Endothelial cell of umbilical vein (primary cell): ENCODE data around the gene VARS1. TPM values are rescaled to one million over a fixed set of nuclear protein-coding genes. Genes with fewer than 3 reads are reported as not detected.
"Not testable (repeated sequence)": the region's sequence is repeated elsewhere in the genome, so short reads cannot be mapped to it uniquely, and the experiment has no call there.

Experiments used
- BruUV-seq: library from RNA; stranded (reverse); fragments of 400-500 nt; replicated peaks from 2 replicates; lab custom pipeline; 2021; lab: Mats Ljungman, UMichigan
- CTCF ChIA-PET: fragments of 300-600, 350-600 bp; sonication (Branson Sonifier 250); formaldehyde crosslinking; loops from one replicate; lab custom pipeline; 2021; ENCODE audit warnings: antibody characterized with exemption, inconsistent platforms; lab: Charles Lee
- POLR2A ChIA-PET: fragments of 300-600, 350-600 bp; sonication (Branson Sonifier 250); formaldehyde crosslinking; loops from one replicate; lab custom pipeline; 2021; ENCODE audit warnings: antibody characterized with exemption, inconsistent platforms; lab: Charles Lee
- DNase-seq: peaks from one replicate; pipeline ENCODE4 v3.0.0-alpha.2; 2011; ENCODE audit warnings: low read depth, low spot score
- FAIRE-seq: peaks from 2 replicates; lab custom pipeline; 2011; peaks lifted over from hg19 to GRCh38; lab: Jason Lieb, UNC
- H2AFZ ChIP-seq: 2 replicates; pipeline ENCODE4 v1.6.0; 2012; ENCODE audit warnings: low read depth, low read length, control low read depth, inconsistent platforms
- H3K27ac ChIP-seq: 2 replicates; pipeline ENCODE4 v1.5.1; 2011; ENCODE audit warnings: low read depth, mild to moderate bottlenecking, control low read depth, low read length, moderate library complexity; ENCODE audit not compliant: insufficient read depth
- H3K27me3 ChIP-seq, 2 experiments: 2 replicates each; pipeline versions ENCODE4 v1.6.0 to v1.6.1; 2011; ENCODE audit warnings: low read length in 2 of 2, mixed read lengths in 1 of 2; ENCODE audit not compliant: control insufficient read depth in 2 of 2, insufficient read depth in 2 of 2
- H3K36me3 ChIP-seq, 2 experiments: 2 replicates in 1 of 2; 3 replicates in 1 of 2; pipeline ENCODE4 v1.5.1; 2011; ENCODE audit warnings: low read length in 2 of 2, mild to moderate bottlenecking in 1 of 2, moderate library complexity in 1 of 2; ENCODE audit not compliant: control insufficient read depth in 2 of 2, insufficient read depth in 2 of 2; ENCODE audit errors: extremely low read depth in 1 of 2
- H3K4me1 ChIP-seq: 3 replicates; pipeline ENCODE4 v1.5.1; 2011; ENCODE audit warnings: mild to moderate bottlenecking, low read length; ENCODE audit not compliant: control insufficient read depth, insufficient read depth; ENCODE audit errors: extremely low read depth
- H3K4me2 ChIP-seq: 2 replicates; pipeline ENCODE4 v1.6.1; 2011; ENCODE audit warnings: low read length, control low read depth, mixed read lengths; ENCODE audit not compliant: insufficient read depth
- H3K4me3 ChIP-seq, 3 experiments: fragments of 200-600 bp in 1 of 3; sonication (generic), shearing (Covaris generic) in 1 of 3; replicated peaks in 1 of 3; 2 replicates each; pipeline ENCODE4 v1.5.1; 2011 to 2016; ENCODE audit warnings: control low read depth in 3 of 3, low read length in 3 of 3, mild to moderate bottlenecking in 2 of 3, inconsistent platforms in 1 of 3, low read depth in 1 of 3, moderate library complexity in 1 of 3; ENCODE audit not compliant: insufficient read depth in 1 of 3
- H3K79me2 ChIP-seq: 2 replicates; pipeline ENCODE4 v1.6.0; 2012; ENCODE audit warnings: low read length, inconsistent platforms; ENCODE audit not compliant: control insufficient read depth, insufficient read depth
- H3K9ac ChIP-seq: replicated peaks from 2 replicates; pipeline ENCODE3; 2011; ENCODE audit warnings: low read length, control low read depth; ENCODE audit not compliant: insufficient read depth; ENCODE audit errors: extremely low read depth
- H3K9me1 ChIP-seq: replicated peaks from 3 replicates; pipeline ENCODE4 v1.6.0; 2011; ENCODE audit warnings: mild to moderate bottlenecking, low read length; ENCODE audit not compliant: control insufficient read depth, insufficient read depth; ENCODE audit errors: extremely low read depth
- H3K9me3 ChIP-seq: replicated peaks from 2 replicates; pipeline ENCODE4 v1.5.1; 2012; ENCODE audit warnings: low read length, inconsistent platforms; ENCODE audit not compliant: control insufficient read depth, insufficient read depth
- H4K20me1 ChIP-seq: replicated peaks from 2 replicates; pipeline ENCODE3; 2011; ENCODE audit warnings: mild to moderate bottlenecking, low read length; ENCODE audit not compliant: control insufficient read depth, insufficient read depth; ENCODE audit errors: extremely low read depth
- EZH2 ChIP-seq: IDR thresholded peaks from 2 replicates; pipeline ENCODE4 v1.6.1; 2012; ENCODE audit warnings: borderline replicate concordance, low read depth, mild to moderate bottlenecking, moderate library complexity, low read length, inconsistent platforms; ENCODE audit not compliant: severe bottlenecking
- FOS ChIP-seq: IDR thresholded peaks from 2 replicates; pipeline ENCODE4 v1.6.1; 2011; ENCODE audit warnings: mild to moderate bottlenecking, low read length, moderate library complexity, borderline replicate concordance; ENCODE audit not compliant: insufficient read depth
- GATA2 ChIP-seq: IDR thresholded peaks from 2 replicates; pipeline ENCODE4 v1.7.0; 2011; ENCODE audit warnings: low read depth, mild to moderate bottlenecking, moderate library complexity, mixed read lengths, low read length; ENCODE audit not compliant: insufficient read length, insufficient read depth
- JUN ChIP-seq: IDR thresholded peaks from 2 replicates; pipeline ENCODE4 v1.6.1; 2011; ENCODE audit warnings: borderline replicate concordance, low read depth; ENCODE audit not compliant: insufficient read length, insufficient read depth
- POLR2A ChIP-seq: IDR thresholded peaks from 2 replicates; pipeline ENCODE4 v1.6.1; 2012; ENCODE audit warnings: low read depth, mild to moderate bottlenecking, control low read depth, low read length
- POLR2AphosphoS5 ChIP-seq: IDR thresholded peaks from 2 replicates; pipeline ENCODE4 v1.6.1; 2012; ENCODE audit warnings: low read depth, mild to moderate bottlenecking, control low read depth, low read length, moderate library complexity; ENCODE audit not compliant: insufficient read depth
- dilution Hi-C: fragments of 300-500 bp; cut with MboI; formaldehyde crosslinking; loops from one replicate; pipeline ENCODE4 v1.15.0; 2019; ENCODE audit warnings: low sequenced_read_pairs; ENCODE audit not compliant: extremely low pct_ligation_motif_present
- intact Hi-C: fragments of 100-400 bp; cut with micrococcal nuclease; formaldehyde crosslinking; loops from one replicate; pipeline ENCODE4 v1.10.0; 2022
- polyA plus RNA-seq, 4 experiments: library from polyadenylated mRNA; depleted of rRNA in 3 of 4; stranded (reverse) in 3 of 4; unstranded in 1 of 4; fragments of >200 nt; gene quantifications; 2 replicates each; pipeline versions ENCODE4 v1.2.1 to v1.2.3, GENCODE V29; 2011 to 2012; ENCODE audit warnings: missing spikeins in 1 of 4
- total RNA-seq: library from RNA; stranded (reverse); gene quantifications from 2 replicates; pipeline ENCODE4 v1.2.3, GENCODE V29; 2021
- TF ChIP-seq, protein P1 (sequence below), 2 donors: IDR thresholded peaks; 1 replicate in 1 of 2; 2 replicates in 1 of 2; pipeline ENCODE4 v1.5.1; 2011; ENCODE audit warnings: low read length in 2 of 2, mild to moderate bottlenecking in 2 of 2, moderate library complexity in 2 of 2, control low read depth in 1 of 2, inconsistent platforms in 1 of 2, low read depth in 1 of 2; ENCODE audit not compliant: insufficient read depth in 1 of 2; ENCODE audit errors: extremely low read depth in 1 of 2
- TF ChIP-seq, protein P2 (sequence below): IDR thresholded peaks from 2 replicates; pipeline ENCODE4 v1.6.1; 2011; ENCODE audit not compliant: insufficient read depth, insufficient read length

VARS1 gene
- total and polyA plus RNA-seq, 2 donors (not counting 3 experiments of a cell fraction or from before 2014, with no cell fraction given) = 37.4 to 121 TPM

DNA sequence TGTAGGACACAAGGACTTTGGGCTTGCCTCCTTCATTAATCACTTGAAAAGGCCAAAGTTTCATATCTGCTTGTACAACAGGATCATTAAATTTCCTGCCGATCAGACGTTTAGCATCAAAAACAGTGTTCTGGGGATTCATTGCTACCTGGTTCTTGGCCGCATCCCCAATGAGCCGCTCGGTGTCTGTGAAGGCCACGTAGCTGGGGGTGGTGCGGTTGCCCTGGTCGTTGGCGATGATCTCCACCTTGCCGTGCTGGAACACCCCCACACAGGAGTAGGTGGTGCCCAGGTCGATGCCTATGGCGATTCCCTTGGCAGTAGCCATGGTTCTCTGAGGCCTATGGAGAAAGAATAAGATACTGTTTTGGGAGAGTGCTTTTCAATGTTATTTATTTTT is 16.1 kb upstream of the VARS1 start:
- ChIA-PET POLR2A (no interaction called here), CTCF (interaction anchor here (1.4 kb wide), 1 partner anchor 19 kb away, joined by 4 read pairs; no protein-coding TSS in a partner anchor)
- Histone ChIP-seq H3K36me3 (no peaks in the 10 kb centered on the region), H3K9me1 (no peaks in the 10 kb centered on the region), H3K27me3 (no peaks in the 10 kb centered on the region), H3K9me3 (no peaks in the 10 kb centered on the region), H4K20me1 (no peaks in the 10 kb centered on the region), H3K4me2 (no peak overlapping the region), H3K4me1 (peaks cover 13% of the 10 kb centered on the region), H2AFZ (no peak overlapping the region), H3K4me3 (no peak overlapping the region), H3K9ac (no peak overlapping the region), H3K79me2 (peaks cover 3% of the 10 kb centered on the region), H3K27ac (no peak overlapping the region)
- no peak for FAIRE-seq
- BruUV-seq = no TSS peak
- DNase-seq = no peak
- intact Hi-C loops = no loop called here
- TF ChIP-seq JUN = no peak
- TF ChIP-seq, protein P1, sequence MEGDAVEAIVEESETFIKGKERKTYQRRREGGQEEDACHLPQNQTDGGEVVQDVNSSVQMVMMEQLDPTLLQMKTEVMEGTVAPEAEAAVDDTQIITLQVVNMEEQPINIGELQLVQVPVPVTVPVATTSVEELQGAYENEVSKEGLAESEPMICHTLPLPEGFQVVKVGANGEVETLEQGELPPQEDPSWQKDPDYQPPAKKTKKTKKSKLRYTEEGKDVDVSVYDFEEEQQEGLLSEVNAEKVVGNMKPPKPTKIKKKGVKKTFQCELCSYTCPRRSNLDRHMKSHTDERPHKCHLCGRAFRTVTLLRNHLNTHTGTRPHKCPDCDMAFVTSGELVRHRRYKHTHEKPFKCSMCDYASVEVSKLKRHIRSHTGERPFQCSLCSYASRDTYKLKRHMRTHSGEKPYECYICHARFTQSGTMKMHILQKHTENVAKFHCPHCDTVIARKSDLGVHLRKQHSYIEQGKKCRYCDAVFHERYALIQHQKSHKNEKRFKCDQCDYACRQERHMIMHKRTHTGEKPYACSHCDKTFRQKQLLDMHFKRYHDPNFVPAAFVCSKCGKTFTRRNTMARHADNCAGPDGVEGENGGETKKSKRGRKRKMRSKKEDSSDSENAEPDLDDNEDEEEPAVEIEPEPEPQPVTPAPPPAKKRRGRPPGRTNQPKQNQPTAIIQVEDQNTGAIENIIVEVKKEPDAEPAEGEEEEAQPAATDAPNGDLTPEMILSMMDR (IDR thresholded peaks at IDR 0.05; ENCODE audit: extremely low read depth in 1 of 2, insufficient read depth in 1 of 2, low read depth in 1 of 2, low read length in 2 of 2) = no peak
- no peak for TF ChIP-seq FOS
- TF ChIP-seq POLR2A = no peak
- TF ChIP-seq GATA2 = no peak
- TF ChIP-seq POLR2AphosphoS5 = no peak
- TF ChIP-seq, protein P2, sequence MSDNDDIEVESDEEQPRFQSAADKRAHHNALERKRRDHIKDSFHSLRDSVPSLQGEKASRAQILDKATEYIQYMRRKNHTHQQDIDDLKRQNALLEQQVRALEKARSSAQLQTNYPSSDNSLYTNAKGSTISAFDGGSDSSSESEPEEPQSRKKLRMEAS = no peak
- TF ChIP-seq EZH2 = no peak
- dilution Hi-C loops = no loop called here

DNA sequence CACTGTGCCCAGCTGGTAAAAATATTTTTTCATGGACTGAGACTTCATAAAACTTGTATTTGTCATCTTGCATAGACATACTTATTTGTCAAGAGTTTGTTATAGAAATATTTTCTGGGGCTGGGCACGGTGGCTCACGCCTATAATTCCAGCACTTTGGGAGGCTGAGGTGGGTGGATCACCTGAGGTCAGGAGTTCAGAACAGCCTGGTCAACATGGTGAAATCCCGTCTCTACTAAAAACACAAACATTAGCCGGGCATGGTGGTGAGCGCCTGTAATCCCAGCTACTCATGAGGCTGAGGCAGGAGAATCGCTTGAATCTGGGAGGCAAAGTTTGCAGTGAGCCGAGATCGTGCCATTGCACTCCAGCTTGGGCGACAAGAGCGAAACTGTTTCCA is 13.0 kb upstream of the VARS1 start:
- H3K9me3 ChIP-seq, H3K9ac ChIP-seq, H3K4me2 ChIP-seq, DNase-seq, dilution Hi-C loops, POLR2A ChIA-PET, H3K27me3 ChIP-seq, FAIRE-seq, CTCF ChIA-PET, H3K36me3 ChIP-seq, H2AFZ ChIP-seq, H3K4me3 ChIP-seq, BruUV-seq, intact Hi-C loops, H3K27ac ChIP-seq, H3K9me1 ChIP-seq, H4K20me1 ChIP-seq: not testable (repeated sequence)
- Histone ChIP-seq H3K4me1 (peaks cover 16% of the 10 kb centered on the region), H3K79me2 (peaks cover 21% of the 10 kb centered on the region)
